Cardiac fibroblast (primary cell): ENCODE data around the gene CUL2.
A peak's percentile ranks its signal among the peaks of the same experiment; 100 is the strongest.

Experiments
- DNase-seq, 2 donors: peaks; one replicate each; pipeline versions ENCODE4 v3.0.0 to v3.0.0-alpha.2; 2010; ENCODE audit warnings: low read depth in 2 of 2
- H3K4me3 ChIP-seq, 2 donors: replicated peaks in 1 of 2; 1 replicate in 1 of 2; 2 replicates in 1 of 2; pipeline ENCODE4 v1.5.1; 2011; ENCODE audit warnings: low read depth in 2 of 2, low read length in 2 of 2, mild to moderate bottlenecking in 2 of 2, moderate library complexity in 1 of 2
- CTCF ChIP-seq: IDR thresholded peaks from one replicate; pipeline ENCODE4 v1.5.1; 2011; ENCODE audit warnings: low read depth, mild to moderate bottlenecking, low read length, inconsistent platforms

Gene CUL2

GRCh38 chr10:35037104-35037503 lies 53.0 kb downstream of the CUL2 start:
- no peak for TF ChIP-seq CTCF
- H3K4me3 ChIP-seq, result no peak overlapping the region
- no peak for DNase-seq

- peak in 1 of 2 donors; percentile 49 for DNase-seq
- TF ChIP-seq CTCF, result no peak
- no peak overlapping the region for H3K4me3 ChIP-seq
Observed at GRCh38 chr10:35035606-35036005, 54.5 kb downstream of the CUL2 start.

- DNase-seq, result peak; percentile 52 to 59
- H3K4me3 ChIP-seq, result no peak overlapping the region
- peak; percentile 32 for TF ChIP-seq CTCF
Observed at GRCh38 chr10:35027567-35027966, 62.6 kb downstream of the CUL2 start.

- no peak overlapping the region for H3K4me3 ChIP-seq
- peak; percentile 67 to 77 for DNase-seq
- TF ChIP-seq CTCF, result no peak
Observed at GRCh38 chr10:35025916-35026315, 64.2 kb downstream of the CUL2 start.

- H3K4me3 ChIP-seq, result no peak overlapping the region
- no peak for DNase-seq
- no peak for TF ChIP-seq CTCF
Observed at GRCh38 chr10:35020481-35020880, 69.7 kb downstream of the CUL2 start.

GRCh38 chr10:35019041-35020024 lies 70.8 kb downstream of the CUL2 start:
- H3K4me3 ChIP-seq, result no peak overlapping the region
- no peak for TF ChIP-seq CTCF
- DNase-seq, result no peak
